HFF-Myc (cell line): ENCODE measurements around the gene ARV1.
"Not testable (repeated sequence)": the region's sequence is repeated elsewhere in the genome, so short reads cannot be mapped to it uniquely, and the experiment has no call there.

Source experiments
- DNase-seq: peaks from one replicate; pipeline ENCODE4 v3.0.0-alpha.2; 2011; ENCODE audit warnings: low read depth; ENCODE audit errors: extremely low read depth
- H3K4me3 ChIP-seq: replicated peaks from 2 replicates; pipeline ENCODE4 v1.5.1; 2011; ENCODE audit warnings: low read depth, mild to moderate bottlenecking, control low read depth, low read length
- CTCF ChIP-seq: IDR thresholded peaks from 2 replicates; pipeline ENCODE4 v1.5.1; 2012; ENCODE audit warnings: mild to moderate bottlenecking, low read depth, low read length, control low read depth; ENCODE audit errors: missing control alignments

The ARV1 gene

GRCh38 chr1:231021540-231022031 is 42.7 kb downstream of the ARV1 start:
- TF ChIP-seq CTCF, result no peak
- no peak for DNase-seq
- no peak overlapping the region for H3K4me3 ChIP-seq

- H3K4me3 ChIP-seq, result not testable (repeated sequence)
Observed at GRCh38 chr1:231022543-231022942, 43.6 kb downstream of the ARV1 start.

GRCh38 chr1:231023150-231023549 is 44.3 kb downstream of the ARV1 start:
- TF ChIP-seq CTCF, result no peak
- DNase-seq, result no peak
- no peak overlapping the region for H3K4me3 ChIP-seq

More at GRCh38 chr1:231022543-231022942, 43.6 kb downstream of the ARV1 start:
- not testable (repeated sequence) for DNase-seq

- no peak overlapping the region for H3K4me3 ChIP-seq
- TF ChIP-seq CTCF, result no peak
- DNase-seq, result no peak
Observed at GRCh38 chr1:231026576-231026975, 47.7 kb downstream of the ARV1 start.

GRCh38 chr1:231027136-231027925 is 48.4 kb downstream of the ARV1 start:
- DNase-seq, result no peak
- H3K4me3 ChIP-seq, result no peak overlapping the region
- TF ChIP-seq CTCF, result no peak

- DNase-seq, result no peak
- TF ChIP-seq CTCF, result no peak
- H3K4me3 ChIP-seq, result no peak overlapping the region
Observed at GRCh38 chr1:231027971-231028370, 49.1 kb downstream of the ARV1 start.

- no peak for TF ChIP-seq CTCF
- H3K4me3 ChIP-seq, result no peak overlapping the region
- no peak for DNase-seq
Observed at GRCh38 chr1:231028682-231029081, 49.8 kb downstream of the ARV1 start.

- not testable (repeated sequence) for H3K4me3 ChIP-seq, DNase-seq
Observed at GRCh38 chr1:231029247-231029646, 50.4 kb downstream of the ARV1 start.
